Measurements from ENCODE around the gene TCL1B.

DNA sequence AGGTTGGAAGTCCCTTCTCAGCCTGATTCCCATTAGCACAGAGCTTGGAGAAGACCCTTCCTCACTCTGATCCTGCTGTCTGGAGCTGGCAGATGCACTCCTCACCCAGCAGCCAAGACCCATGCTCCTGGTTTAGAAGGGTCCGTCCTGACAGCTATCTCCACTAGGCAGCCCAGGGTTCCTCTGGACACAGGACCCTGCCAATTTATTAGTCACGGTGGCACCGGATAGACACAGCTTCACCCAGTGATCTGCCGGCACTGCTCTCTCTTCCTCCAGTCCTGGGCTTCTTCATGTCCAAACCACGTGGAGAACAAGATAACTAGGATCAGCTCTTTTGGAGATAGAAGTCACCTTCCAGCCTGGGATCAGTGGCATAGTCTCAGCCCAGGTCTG is 26.2 kb upstream of the TCL1B start:
- TF ChIP-seq, protein P1, sequence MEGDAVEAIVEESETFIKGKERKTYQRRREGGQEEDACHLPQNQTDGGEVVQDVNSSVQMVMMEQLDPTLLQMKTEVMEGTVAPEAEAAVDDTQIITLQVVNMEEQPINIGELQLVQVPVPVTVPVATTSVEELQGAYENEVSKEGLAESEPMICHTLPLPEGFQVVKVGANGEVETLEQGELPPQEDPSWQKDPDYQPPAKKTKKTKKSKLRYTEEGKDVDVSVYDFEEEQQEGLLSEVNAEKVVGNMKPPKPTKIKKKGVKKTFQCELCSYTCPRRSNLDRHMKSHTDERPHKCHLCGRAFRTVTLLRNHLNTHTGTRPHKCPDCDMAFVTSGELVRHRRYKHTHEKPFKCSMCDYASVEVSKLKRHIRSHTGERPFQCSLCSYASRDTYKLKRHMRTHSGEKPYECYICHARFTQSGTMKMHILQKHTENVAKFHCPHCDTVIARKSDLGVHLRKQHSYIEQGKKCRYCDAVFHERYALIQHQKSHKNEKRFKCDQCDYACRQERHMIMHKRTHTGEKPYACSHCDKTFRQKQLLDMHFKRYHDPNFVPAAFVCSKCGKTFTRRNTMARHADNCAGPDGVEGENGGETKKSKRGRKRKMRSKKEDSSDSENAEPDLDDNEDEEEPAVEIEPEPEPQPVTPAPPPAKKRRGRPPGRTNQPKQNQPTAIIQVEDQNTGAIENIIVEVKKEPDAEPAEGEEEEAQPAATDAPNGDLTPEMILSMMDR (IDR thresholded peaks at IDR 0.05; ENCODE audit: insufficient read depth, low read depth, low read length) = no peak
- no peak for TF ChIP-seq EZH2 (IDR thresholded peaks at IDR 0.05; ENCODE audit: insufficient read depth, low read length)

All from astrocyte (in vitro differentiated cells and primary cell).